Activated naive CD4-positive, alpha-beta T cell treated with anti-CD3 and anti-CD28 coated beads for 36 hours (primary cell): ENCODE results near the gene C12orf60. TPM values are rescaled to one million over a fixed set of nuclear protein-coding genes. Genes with fewer than 3 reads are reported as not detected.

Source experiments
- CTCF ChIA-PET: fragments of 350-600 bp; sonication (Branson Sonifier 250); formaldehyde crosslinking; loops from one replicate; lab custom pipeline; 2021; ENCODE audit warnings: antibody characterized with exemption; lab: Charles Lee
- DNase-seq: peaks from one replicate; pipeline ENCODE4 v3.0.0-alpha.2; 2020
- H3K27ac Mint-ChIP-seq: one replicate; pipeline ENCODE4 v1.8.0; 2021; ENCODE audit warnings: mild to moderate bottlenecking, mixed read lengths
- H3K27me3 Mint-ChIP-seq: one replicate; pipeline ENCODE4 v1.8.0; 2021; ENCODE audit warnings: low read depth, mixed read lengths
- H3K36me3 Mint-ChIP-seq: one replicate; pipeline ENCODE4 v1.8.0; 2021; ENCODE audit warnings: low read depth, mixed read lengths
- H3K4me1 Mint-ChIP-seq: one replicate; pipeline ENCODE4 v1.8.0; 2021; ENCODE audit warnings: low read depth, mixed read lengths
- H3K4me3 Mint-ChIP-seq: one replicate; pipeline ENCODE4 v1.8.0; 2021; ENCODE audit warnings: mild to moderate bottlenecking, moderate library complexity, mixed read lengths
- H3K9me3 Mint-ChIP-seq: one replicate; pipeline ENCODE4 v1.8.0; 2021; ENCODE audit warnings: mixed read lengths
- intact Hi-C: fragments of 100-400 bp; cut with micrococcal nuclease; formaldehyde crosslinking; loops from one replicate; pipeline ENCODE4 v1.15.1; 2023
- total RNA-seq, 2 experiments: library from RNA; stranded (reverse); gene quantifications; one replicate each; pipeline ENCODE4 v1.2.3, GENCODE V29; 2021

Gene C12orf60
- total RNA-seq, 2 experiments from 2014 or later = 2.0 to 3.1 TPM

DNA sequence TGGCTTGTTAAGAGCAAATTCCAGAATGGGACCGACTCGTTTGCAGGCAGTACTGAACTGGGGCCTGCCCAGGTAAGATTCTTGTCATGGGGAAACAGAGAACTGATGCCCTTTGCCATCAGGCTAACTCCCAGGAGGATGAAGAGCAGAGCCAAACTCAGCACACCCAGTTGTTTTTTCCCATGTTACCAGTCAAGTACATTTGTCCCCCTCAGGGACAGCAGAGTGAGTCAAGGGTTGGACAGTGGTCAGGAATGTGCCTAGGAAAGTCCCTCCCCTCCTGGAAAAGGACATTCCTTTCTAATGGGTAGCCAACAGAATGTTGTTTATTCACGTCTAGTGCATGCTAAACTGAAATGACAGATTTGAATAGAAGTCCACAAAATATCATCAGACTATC lies 38.3 kb downstream of the C12orf60 start:
- intact Hi-C loops = loop anchor here (10.0 kb wide), 1 partner anchor 683 kb away; no protein-coding TSS in a partner anchor
- CTCF ChIA-PET = no interaction called here
- peaks cover 9% of the 10 kb centered on the region for H3K4me1 Mint-ChIP-seq
- no peak for DNase-seq
- H3K27me3 Mint-ChIP-seq = no peaks in the 10 kb centered on the region
- no peaks in the 10 kb centered on the region for H3K9me3 Mint-ChIP-seq
- H3K36me3 Mint-ChIP-seq = no peaks in the 10 kb centered on the region
- no peak overlapping the region for H3K4me3 Mint-ChIP-seq
- no peak overlapping the region for H3K27ac Mint-ChIP-seq

DNA sequence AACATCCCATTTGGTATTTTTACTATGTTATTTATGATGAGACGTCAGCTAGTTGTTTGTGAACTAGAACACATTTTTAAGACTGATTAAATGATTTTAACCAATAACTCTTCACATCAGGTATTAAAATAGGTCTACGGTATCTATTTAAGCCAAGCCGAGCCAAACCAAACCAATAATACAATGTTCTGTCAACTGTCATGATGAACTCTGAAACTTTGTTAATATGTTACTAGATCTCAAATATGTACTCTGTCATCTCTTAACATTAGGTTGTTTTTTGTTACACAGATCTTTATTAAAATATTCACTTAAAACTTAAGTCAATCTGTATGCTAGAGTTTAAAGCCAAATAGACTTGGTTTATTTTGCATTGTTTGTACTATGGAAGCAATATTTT lies 38.8 kb downstream of the C12orf60 start:
- CTCF ChIA-PET = no interaction called here
- intact Hi-C loops = loop anchor here (10.0 kb wide), 1 partner anchor 682 kb away; no protein-coding TSS in a partner anchor
- no peaks in the 10 kb centered on the region for H3K9me3 Mint-ChIP-seq

DNA sequence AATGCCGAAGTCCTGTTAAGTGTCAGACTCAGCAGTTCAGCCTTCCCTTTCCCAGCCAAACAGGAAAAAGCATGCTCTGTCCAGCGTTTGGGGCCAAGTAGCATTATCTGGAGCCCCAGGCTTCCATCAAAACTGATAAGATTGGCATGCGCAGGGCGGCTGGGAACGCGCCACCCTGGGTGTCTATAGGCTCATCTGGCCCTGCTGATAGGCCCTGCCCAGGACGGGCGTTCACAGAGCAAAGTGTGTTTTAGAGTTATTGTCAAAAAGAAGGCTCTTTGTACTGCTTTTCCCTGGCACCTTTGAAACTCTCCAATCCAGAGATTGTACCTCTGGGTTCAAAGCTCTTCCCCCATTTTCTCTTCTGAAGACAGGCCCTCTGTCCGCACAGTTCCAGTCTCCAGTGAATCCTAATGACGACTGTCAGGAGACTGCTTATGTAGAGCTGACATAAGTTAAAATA lies 40.0 kb downstream of the C12orf60 start, which contains the start of gene ART4:
Gene ART4 (minus strand): TSS at position 102 of the 463 bp plus-strand sequence. CDS start 413 bp downstream, outside the sequence.
- DNase-seq = no peak
- Mint-ChIP-seq H3K4me1 (peaks cover 9% of the 10 kb centered on the region), H3K4me3 (no peak within 1 kb of the TSS), H3K27me3 (no peaks in the 10 kb centered on the region), H3K36me3 (no peaks in the 10 kb centered on the region), H3K9me3 (no peaks in the 10 kb centered on the region), H3K27ac (no peak within 1 kb of the TSS)
- CTCF ChIA-PET = interaction anchor here (0.6 to 6.3 kb wide), 5 partner anchors 11 to 376 kb away, joined by 3 to 89 read pairs (median 3); no protein-coding TSS in a partner anchor
- intact Hi-C loops = loop anchor here (10.0 kb wide), 1 partner anchor 681 kb away; no protein-coding TSS in a partner anchor

More for the DNA sequence above, 38.8 kb downstream of the C12orf60 start:
- no peaks in the 10 kb centered on the region for H3K27me3 Mint-ChIP-seq
- no peak overlapping the region for H3K4me3 Mint-ChIP-seq
- H3K27ac Mint-ChIP-seq = no peak overlapping the region
- peaks cover 9% of the 10 kb centered on the region for H3K4me1 Mint-ChIP-seq
- no peak for DNase-seq
- H3K36me3 Mint-ChIP-seq = no peaks in the 10 kb centered on the region

DNA sequence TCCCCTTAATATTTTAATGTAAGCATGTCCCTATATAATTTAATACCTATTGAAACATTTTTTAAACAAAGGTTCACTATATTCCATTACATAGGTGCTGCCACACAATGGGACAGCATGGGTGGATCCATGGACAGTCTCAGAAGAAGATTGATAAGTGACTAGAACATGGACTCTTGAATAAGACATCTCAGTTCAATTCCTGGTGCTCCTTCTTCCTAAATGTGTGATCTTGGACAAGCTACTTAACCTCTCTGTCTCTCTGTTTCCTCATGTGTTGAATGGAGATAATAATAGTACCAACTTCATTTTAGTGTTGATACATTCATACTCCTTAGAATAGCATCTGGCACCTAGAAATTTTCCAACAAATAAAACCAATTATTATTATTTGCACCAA lies 40.9 kb downstream of the C12orf60 start:
- intact Hi-C loops = loop anchor here (10.0 kb wide), 1 partner anchor 680 kb away; no protein-coding TSS in a partner anchor
- DNase-seq = no peak
- Mint-ChIP-seq H3K4me3 (no peak overlapping the region), H3K27me3 (no peaks in the 10 kb centered on the region), H3K36me3 (no peaks in the 10 kb centered on the region), H3K4me1 (peaks cover 9% of the 10 kb centered on the region), H3K27ac (no peak overlapping the region), H3K9me3 (no peaks in the 10 kb centered on the region)
- CTCF ChIA-PET = interaction anchor here (1.0 to 6.3 kb wide), 5 partner anchors 12 to 375 kb away, joined by 3 to 89 read pairs (median 4); no protein-coding TSS in a partner anchor

DNA sequence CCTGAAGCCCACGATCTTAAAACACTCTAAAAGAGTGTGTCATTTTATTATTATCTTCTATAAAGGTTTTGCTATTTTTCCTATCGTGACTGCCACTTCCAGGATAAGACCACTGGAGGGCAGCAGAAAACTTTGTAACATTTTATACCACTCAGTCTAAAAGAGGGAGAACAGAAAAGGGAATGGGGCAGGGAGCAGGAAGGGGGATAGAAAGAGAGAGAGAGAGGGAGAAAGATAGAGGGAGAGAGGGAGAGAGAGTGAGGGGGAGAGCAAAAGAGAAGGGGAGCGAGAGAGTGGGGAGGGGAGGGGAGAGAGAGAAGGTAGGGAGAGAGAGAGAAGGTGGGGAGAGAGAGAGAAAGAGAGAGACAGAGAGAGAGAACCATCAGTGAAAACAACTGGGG lies 41.9 kb downstream of the C12orf60 start:
- CTCF ChIA-PET = interaction anchor here (0.6 to 6.3 kb wide), 21 partner anchors 8 to 376 kb away, joined by 3 to 89 read pairs (median 4); partner anchors contain the start of genes C12orf60, RERG and WBP11

DNA sequence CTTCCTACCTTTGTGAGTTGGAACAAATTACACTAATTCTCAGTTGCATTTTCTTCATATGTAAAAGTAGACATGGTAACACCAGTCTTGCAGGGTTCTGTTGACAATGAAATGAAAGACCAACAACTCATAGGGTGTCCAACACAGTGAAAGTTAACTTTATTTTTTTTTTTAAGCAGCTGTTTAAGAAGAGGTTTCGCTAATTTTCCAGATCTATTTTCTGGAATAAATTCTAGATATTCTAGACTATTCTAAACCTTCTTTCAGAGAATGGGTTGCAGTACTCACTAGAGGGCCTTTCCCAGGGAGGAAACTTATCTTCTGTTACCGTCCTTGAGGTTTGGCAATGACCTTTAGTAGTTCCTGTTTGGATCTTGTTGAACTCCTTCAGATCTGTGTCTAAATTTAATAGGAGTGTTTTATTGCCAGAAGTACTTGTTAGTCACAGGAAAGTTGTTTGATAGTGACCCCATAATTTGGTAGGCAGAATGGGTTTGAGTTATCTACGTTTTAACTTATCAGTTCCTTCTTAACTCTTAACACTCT lies 42.6 kb downstream of the C12orf60 start:
- H3K36me3 Mint-ChIP-seq = no peaks in the 10 kb centered on the region
- H3K27ac Mint-ChIP-seq = no peak overlapping the region
- intact Hi-C loops = loop anchor here (5.0 to 10.0 kb wide), 3 partner anchors 46 to 679 kb away; no protein-coding TSS in a partner anchor
- DNase-seq = no peak
- no peaks in the 10 kb centered on the region for H3K27me3 Mint-ChIP-seq
- H3K9me3 Mint-ChIP-seq = no peaks in the 10 kb centered on the region
- no peak overlapping the region for H3K4me3 Mint-ChIP-seq
- CTCF ChIA-PET = interaction anchor here (0.6 to 6.3 kb wide), 22 partner anchors 9 to 375 kb away, joined by 3 to 89 read pairs (median 4); partner anchors contain the start of genes C12orf60, RERG and WBP11
- H3K4me1 Mint-ChIP-seq = peaks cover 9% of the 10 kb centered on the region

More for the DNA sequence above, 41.9 kb downstream of the C12orf60 start:
- intact Hi-C loops = loop anchor here (1.0 to 10.0 kb wide), 6 partner anchors 47 to 679 kb away; partner anchors contain the start of gene RERG
- no peaks in the 10 kb centered on the region for H3K36me3 Mint-ChIP-seq
- peak; percentile 63 for DNase-seq
- no peaks in the 10 kb centered on the region for H3K27me3 Mint-ChIP-seq
- H3K4me1 Mint-ChIP-seq = peaks cover 9% of the 10 kb centered on the region
- no peak overlapping the region for H3K4me3 Mint-ChIP-seq
- H3K9me3 Mint-ChIP-seq = no peaks in the 10 kb centered on the region
- H3K27ac Mint-ChIP-seq = no peak overlapping the region

DNA sequence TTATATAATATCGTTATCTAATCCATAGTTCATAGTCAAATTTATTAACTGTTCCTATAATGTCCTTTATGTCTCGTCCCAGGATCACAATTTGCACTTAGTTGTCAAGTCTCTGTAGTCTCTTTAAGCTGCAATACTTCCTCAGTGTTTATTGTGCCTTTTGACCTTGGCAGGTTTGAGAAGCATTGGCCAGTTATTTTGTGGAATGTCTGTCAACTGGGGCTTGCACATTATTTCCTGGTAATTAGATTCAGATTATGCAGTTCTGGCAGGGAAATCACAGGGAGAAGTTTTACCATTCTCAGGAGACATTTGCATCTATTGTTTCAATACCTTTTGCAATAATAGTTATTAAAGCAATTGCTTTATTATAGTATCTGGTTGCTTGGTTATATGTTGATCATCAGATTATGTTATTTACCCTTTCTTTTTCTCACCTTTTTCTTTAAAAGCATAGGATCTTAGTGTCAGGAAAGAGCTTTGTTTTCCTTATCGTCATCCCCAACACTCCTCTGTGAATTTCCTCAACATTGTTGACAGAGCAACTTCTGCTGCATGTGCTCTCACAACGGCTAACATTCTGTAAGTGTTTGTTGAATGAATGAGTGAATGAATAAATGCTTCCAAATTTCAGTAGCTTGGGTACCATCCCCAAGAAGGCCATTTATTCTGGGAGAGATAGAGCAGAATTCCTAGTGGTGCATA lies 43.6 kb downstream of the C12orf60 start:
- H3K4me3 Mint-ChIP-seq = no peak overlapping the region
- H3K4me1 Mint-ChIP-seq = peaks cover 9% of the 10 kb centered on the region
- H3K36me3 Mint-ChIP-seq = no peaks in the 10 kb centered on the region
- H3K27me3 Mint-ChIP-seq = no peaks in the 10 kb centered on the region
- CTCF ChIA-PET = interaction anchor here (0.5 to 6.3 kb wide), 10 partner anchors 19 to 374 kb away, joined by 3 to 89 read pairs (median 4); partner anchors contain the start of gene RERG
- intact Hi-C loops = loop anchor here (1.0 to 10.0 kb wide), 4 partner anchors 45 to 678 kb away; no protein-coding TSS in a partner anchor
- no peaks in the 10 kb centered on the region for H3K9me3 Mint-ChIP-seq
- no peak for DNase-seq
- no peak overlapping the region for H3K27ac Mint-ChIP-seq

DNA sequence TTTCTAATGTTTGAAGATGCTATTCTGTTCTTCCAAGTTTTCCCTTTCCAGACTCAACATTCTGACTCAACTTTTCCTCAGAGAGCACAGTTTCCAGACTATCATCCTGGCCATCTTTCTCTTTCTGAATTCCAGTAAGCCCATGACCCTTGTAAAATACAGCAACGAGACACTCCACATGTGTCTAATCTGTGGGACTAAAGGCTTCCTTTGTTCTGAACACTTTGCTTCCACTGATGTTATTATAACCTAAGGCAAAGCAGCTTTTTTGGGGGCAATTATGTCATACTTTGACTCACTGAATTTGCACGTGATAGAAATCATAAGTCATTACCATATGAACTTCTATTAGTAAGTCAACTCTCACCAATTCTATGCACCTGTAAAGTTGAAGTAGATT lies 46.2 kb downstream of the C12orf60 start:
- Mint-ChIP-seq H3K4me3 (no peak overlapping the region), H3K27ac (no peak overlapping the region), H3K9me3 (no peaks in the 10 kb centered on the region), H3K36me3 (no peaks in the 10 kb centered on the region), H3K27me3 (no peaks in the 10 kb centered on the region), H3K4me1 (peaks cover 9% of the 10 kb centered on the region)
- intact Hi-C loops = loop anchor here (5.0 to 10.0 kb wide), 3 partner anchors 43 to 675 kb away; no protein-coding TSS in a partner anchor
- CTCF ChIA-PET = no interaction called here
- DNase-seq = no peak

DNA sequence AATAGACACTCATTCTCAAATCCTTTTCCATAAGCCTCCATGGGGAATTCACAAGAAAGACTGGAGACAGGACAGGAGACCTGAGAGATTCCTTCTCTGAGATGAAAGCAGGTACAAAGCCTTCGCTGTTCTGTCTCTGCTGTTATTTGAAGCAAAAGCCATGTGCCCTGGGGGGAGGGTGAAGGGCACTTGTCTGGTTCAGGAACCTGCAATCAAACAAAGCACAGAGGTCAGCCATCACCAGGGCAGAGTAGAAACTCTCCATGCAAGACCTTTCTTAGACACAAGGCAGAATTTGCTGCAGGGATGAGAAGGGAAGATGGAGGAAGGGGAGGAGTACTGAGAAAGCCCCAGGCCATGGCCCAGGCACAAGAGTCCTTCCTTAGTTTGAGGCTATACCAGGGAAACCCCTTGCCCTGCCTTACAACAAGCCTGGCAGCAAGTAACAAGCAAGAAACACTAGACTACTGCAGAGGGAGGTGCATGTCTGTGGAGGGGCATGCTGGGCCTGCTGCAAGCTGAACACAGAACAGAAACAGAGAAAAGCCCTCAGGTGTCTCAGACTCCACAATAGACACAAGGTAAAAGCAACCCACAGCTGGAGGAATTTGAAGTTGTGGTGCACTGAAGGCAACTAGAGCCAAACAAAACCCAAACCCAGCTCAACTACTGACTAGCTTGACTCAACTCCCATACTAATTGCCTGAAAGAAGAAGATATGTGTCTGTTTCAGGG lies 47.6 kb downstream of the C12orf60 start:
- CTCF ChIA-PET = interaction anchor here (1.3 to 1.9 kb wide), 2 partner anchors 144 to 370 kb away, joined by 3 to 13 read pairs; partner anchors contain the start of gene RERG
- no peak overlapping the region for H3K4me3 Mint-ChIP-seq

DNA sequence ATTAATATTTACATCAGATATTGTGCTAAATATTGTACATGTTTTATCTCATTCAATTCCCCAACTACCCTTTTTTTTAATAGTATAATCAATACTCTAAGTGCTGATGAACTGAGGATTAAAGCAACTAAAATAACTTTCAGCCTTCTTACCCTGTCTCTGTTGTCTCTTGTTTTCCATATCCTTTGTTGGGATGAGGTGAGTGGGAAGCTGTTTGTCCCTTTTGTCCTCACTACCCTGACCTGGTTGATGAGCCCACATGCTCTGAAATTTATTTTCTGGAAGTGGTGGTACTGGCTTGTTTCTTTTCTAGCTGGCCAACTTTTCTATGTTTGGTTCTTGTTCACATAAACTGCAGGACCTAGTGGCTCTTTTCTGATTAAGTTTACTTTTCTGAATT lies 49.4 kb downstream of the C12orf60 start:
- Mint-ChIP-seq H3K27ac (no peak overlapping the region), H3K4me1 (no peaks in the 10 kb centered on the region), H3K4me3 (no peak overlapping the region), H3K27me3 (no peaks in the 10 kb centered on the region), H3K9me3 (peaks cover 5% of the 10 kb centered on the region), H3K36me3 (no peaks in the 10 kb centered on the region)
- CTCF ChIA-PET = interaction anchor here (1.0 to 1.1 kb wide), 2 partner anchors 143 to 157 kb away, joined by 3 to 7 read pairs; no protein-coding TSS in a partner anchor
- intact Hi-C loops = no loop called here
- DNase-seq = no peak

More for the DNA sequence above, 47.6 kb downstream of the C12orf60 start:
- H3K27ac Mint-ChIP-seq = no peak overlapping the region
- no peaks in the 10 kb centered on the region for H3K9me3 Mint-ChIP-seq
- intact Hi-C loops = no loop called here
- peaks cover 3% of the 10 kb centered on the region for H3K4me1 Mint-ChIP-seq
- no peak for DNase-seq
- no peaks in the 10 kb centered on the region for H3K27me3 Mint-ChIP-seq
- H3K36me3 Mint-ChIP-seq = no peaks in the 10 kb centered on the region

DNA sequence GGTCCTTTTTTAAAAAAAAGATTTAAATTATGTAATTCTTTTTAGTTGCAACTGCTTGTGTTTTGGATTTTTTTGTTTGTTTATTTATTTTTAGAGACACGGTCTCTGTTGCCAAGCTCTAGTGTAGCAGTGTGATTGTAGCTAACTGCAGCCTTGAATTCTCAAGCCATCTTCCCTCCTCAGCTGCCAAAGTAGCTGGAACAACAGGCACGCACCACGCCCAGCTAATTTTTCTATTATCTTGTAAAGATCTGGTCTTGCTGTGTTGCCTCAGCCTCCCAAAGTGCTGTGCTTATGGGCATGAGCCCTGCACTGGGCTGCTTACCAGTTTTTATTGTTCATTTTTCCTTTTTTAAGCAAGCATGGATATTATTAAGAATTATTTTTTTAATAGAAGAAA lies 50.5 kb downstream of the C12orf60 start:
- Mint-ChIP-seq H3K36me3 (no peaks in the 10 kb centered on the region), H3K4me3 (no peak overlapping the region)
- CTCF ChIA-PET = interaction anchor here (0.7 to 1.0 kb wide), 4 partner anchors 13 to 156 kb away, joined by 3 read pairs; no protein-coding TSS in a partner anchor

More for the DNA sequence above, 50.5 kb downstream of the C12orf60 start:
- Mint-ChIP-seq H3K4me1 (no peaks in the 10 kb centered on the region), H3K27me3 (no peaks in the 10 kb centered on the region), H3K27ac (no peak overlapping the region), H3K9me3 (peaks cover 5% of the 10 kb centered on the region)
- intact Hi-C loops = loop anchor here (2.0 kb wide), 1 partner anchor 19 kb away; no protein-coding TSS in a partner anchor
- no peak for DNase-seq
